Measurements from ENCODE around the gene QSOX1. TPM values are rescaled to one million over a fixed set of nuclear protein-coding genes. Genes with fewer than 3 reads are reported as not detected.

The QSOX1 gene
- total and polyA plus RNA-seq, 2 donors (not counting 3 experiments of a cell fraction or from before 2014, with no cell fraction given), result 256 to 415 TPM

- no peak for DNase-seq (ENCODE audit: low read depth, low spot score)
- no peak overlapping the region for H3K4me2 ChIP-seq (ENCODE audit: insufficient read depth, low read length)
- ChIA-PET CTCF (no interaction called here), POLR2A (no interaction called here)
- intact Hi-C loops (cut with micrococcal nuclease), result no loop called here
- H3K4me3 ChIP-seq (replicated peaks in 1 of 3; ENCODE audit: insufficient read depth in 1 of 3, low read depth in 1 of 3, low read length in 3 of 3), result no peak overlapping the region
- BruUV-seq (replicated peaks), result no TSS peak
- no peaks in the 10 kb centered on the region for H3K36me3 ChIP-seq (ENCODE audit: control insufficient read depth in 2 of 2, extremely low read depth in 1 of 2, insufficient read depth in 2 of 2, low read length in 2 of 2)
- H3K4me1 ChIP-seq (ENCODE audit: control insufficient read depth, extremely low read depth, insufficient read depth, low read length), result no peaks in the 10 kb centered on the region
- no peak overlapping the region for H3K27ac ChIP-seq (ENCODE audit: insufficient read depth, low read depth, low read length)
- H3K9me3 ChIP-seq (replicated peaks; ENCODE audit: control insufficient read depth, insufficient read depth, low read length), result no peaks in the 10 kb centered on the region
- no peaks in the 10 kb centered on the region for H3K27me3 ChIP-seq (ENCODE audit: control insufficient read depth in 2 of 2, insufficient read depth in 2 of 2, low read length in 2 of 2)
- H4K20me1 ChIP-seq (replicated peaks; ENCODE audit: control insufficient read depth, extremely low read depth, insufficient read depth, low read length), result no peaks in the 10 kb centered on the region
- no peaks in the 10 kb centered on the region for H3K9me1 ChIP-seq (replicated peaks; ENCODE audit: control insufficient read depth, extremely low read depth, insufficient read depth, low read length)
- TF ChIP-seq GATA2 (IDR thresholded peaks at IDR 0.05; ENCODE audit: insufficient read depth, insufficient read length, low read depth, low read length), result no peak
- no peak for TF ChIP-seq POLR2A (IDR thresholded peaks at IDR 0.05; ENCODE audit: low read depth, low read length)
- TF ChIP-seq EZH2 (IDR thresholded peaks at IDR 0.05; ENCODE audit: borderline replicate concordance, low read depth, low read length, severe bottlenecking), result no peak
- no peak for TF ChIP-seq JUN (IDR thresholded peaks at IDR 0.05; ENCODE audit: borderline replicate concordance, insufficient read depth, insufficient read length, low read depth)
- no peak for TF ChIP-seq MAX (IDR thresholded peaks at IDR 0.05; ENCODE audit: insufficient read depth, insufficient read length)
- TF ChIP-seq CTCF (IDR thresholded peaks at IDR 0.05; ENCODE audit: extremely low read depth in 1 of 2, insufficient read depth in 1 of 2, low read depth in 1 of 2, low read length in 2 of 2), result no peak
- TF ChIP-seq FOS (IDR thresholded peaks at IDR 0.05; ENCODE audit: borderline replicate concordance, insufficient read depth, low read length), result no peak
- no peak for TF ChIP-seq POLR2AphosphoS5 (IDR thresholded peaks at IDR 0.05; ENCODE audit: insufficient read depth, low read depth, low read length)
- TF ChIP-seq MYC (IDR thresholded peaks at IDR 0.05; ENCODE audit: low read depth, low read length), result no peak
- dilution Hi-C loops (cut with MboI; ENCODE audit: extremely low pct_ligation_motif_present, low sequenced_read_pairs), result no loop called here
- H3K79me2 ChIP-seq (ENCODE audit: control insufficient read depth, insufficient read depth, low read length), result peaks cover 66% of the 10 kb centered on the region
- H2AFZ ChIP-seq (ENCODE audit: low read depth, low read length), result no peak overlapping the region
- H3K9ac ChIP-seq (replicated peaks; ENCODE audit: extremely low read depth, insufficient read depth, low read length), result no peak overlapping the region
- no peak for FAIRE-seq
These were observed 8.4 kb downstream of the QSOX1 start for GRCh38 chr1:180163041-180163440.

Measured in endothelial cell of umbilical vein (primary cell).